IMR-90 (cell line): Measurements from ENCODE around the gene PAX8. TPM values are rescaled to one million over a fixed set of nuclear protein-coding genes. Genes with fewer than 3 reads are reported as not detected.
A peak's percentile ranks its signal among the peaks of the same experiment; 100 is the strongest.

Source experiments
- ATAC-seq: fragments of 200-7000 bp; cut with Tn5 transposase; 2 replicates; pipeline ENCODE4 v1.9.1; 2020; ENCODE audit warnings: low read depth, mild to moderate bottlenecking, moderate library complexity
- BruUV-seq: library from RNA; stranded (reverse); fragments of 400-500 nt; replicated peaks from 2 replicates; lab custom pipeline; 2021; lab: Mats Ljungman, UMichigan
- CTCF ChIA-PET: fragments of 300-600 bp; formaldehyde crosslinking; extraction: SDS; loops from one replicate; lab custom pipeline; 2021; ENCODE audit warnings: antibody characterized with exemption; lab: Yijun Ruan, JAX
- POLR2A ChIA-PET: fragments of 300-600 bp; sonication (Branson Sonifier 250); formaldehyde crosslinking; loops from one replicate; lab custom pipeline; 2022; ENCODE audit warnings: antibody characterized with exemption; ENCODE audit not compliant: unreplicated experiment; lab: Charles Lee
- DNase-seq: peaks from one replicate; pipeline ENCODE4 v3.0.0; 2013
- H2AFZ ChIP-seq: replicated peaks from 2 replicates; pipeline ENCODE3; 2013; ENCODE audit warnings: low read length, mild to moderate bottlenecking; ENCODE audit not compliant: poor library complexity
- H2AK5ac ChIP-seq: 2 replicates; pipeline ENCODE4 v1.6.1; 2013; ENCODE audit warnings: low read depth, low read length, inconsistent platforms
- H2AK9ac ChIP-seq: replicated peaks from 2 replicates; pipeline ENCODE3; 2013; ENCODE audit warnings: mild to moderate bottlenecking, low read depth, low read length, moderate library complexity; ENCODE audit not compliant: poor library complexity
- H2BK120ac ChIP-seq: 2 replicates; pipeline ENCODE4 v1.6.1; 2013; ENCODE audit warnings: low read depth, low read length, inconsistent platforms
- H2BK15ac ChIP-seq: 3 replicates; pipeline ENCODE4 v1.6.1; 2013; ENCODE audit warnings: low read depth, low read length, inconsistent platforms
- H2BK20ac ChIP-seq: 2 replicates; pipeline ENCODE4 v1.6.1; 2013; ENCODE audit warnings: low read depth, mild to moderate bottlenecking, inconsistent platforms, low read length, moderate library complexity
- H2BK5ac ChIP-seq: 2 replicates; pipeline ENCODE4 v1.6.1; 2013; ENCODE audit warnings: mild to moderate bottlenecking, low read depth, low read length, inconsistent platforms; ENCODE audit not compliant: poor library complexity, severe bottlenecking
- H3K14ac ChIP-seq: replicated peaks from 2 replicates; pipeline ENCODE4 v1.6.1; 2013; ENCODE audit warnings: low read depth, low read length, inconsistent platforms
- H3K18ac ChIP-seq: 2 replicates; pipeline ENCODE4 v1.6.1; 2013; ENCODE audit warnings: low read depth, low read length, control low read depth
- H3K23ac ChIP-seq: 2 replicates; pipeline ENCODE4 v1.6.1; 2013; ENCODE audit warnings: low read depth, low read length, inconsistent platforms
- H3K27ac ChIP-seq: 2 replicates; pipeline ENCODE4 v1.5.1; 2013; ENCODE audit warnings: mild to moderate bottlenecking, control low read depth, low read length; ENCODE audit not compliant: insufficient read depth
- H3K27me3 ChIP-seq: 2 replicates; pipeline ENCODE4 v1.6.1; 2013; ENCODE audit warnings: low read length; ENCODE audit not compliant: control insufficient read depth, insufficient read depth
- H3K36me3 ChIP-seq: 2 replicates; pipeline ENCODE4 v1.6.1; 2013; ENCODE audit warnings: low read length, mixed read lengths; ENCODE audit not compliant: control insufficient read depth, insufficient read depth
- H3K4ac ChIP-seq: 2 replicates; pipeline ENCODE4 v1.6.1; 2013; ENCODE audit warnings: low read depth, low read length, inconsistent platforms
- H3K4me1 ChIP-seq: 2 replicates; pipeline ENCODE4 v1.6.1; 2013; ENCODE audit warnings: low read length, mixed read lengths; ENCODE audit not compliant: control insufficient read depth, insufficient read depth
- H3K4me2 ChIP-seq: 2 replicates; pipeline ENCODE4 v1.6.1; 2013; ENCODE audit warnings: low read depth, mild to moderate bottlenecking, control low read depth, low read length, moderate library complexity
- H3K4me3 ChIP-seq: 2 replicates; pipeline ENCODE4 v1.5.1; 2013; ENCODE audit warnings: low read depth, mild to moderate bottlenecking, control low read depth, low read length, moderate library complexity; ENCODE audit not compliant: insufficient read depth
- H3K56ac ChIP-seq: 2 replicates; pipeline ENCODE4 v1.6.1; 2013; ENCODE audit warnings: low read length, inconsistent platforms; ENCODE audit not compliant: insufficient read depth; ENCODE audit errors: extremely low read depth
- H3K79me1 ChIP-seq, 2 experiments: 2 replicates each; pipeline ENCODE4 v1.6.1; 2013; ENCODE audit warnings: low read length in 2 of 2, inconsistent platforms in 1 of 2, low read depth in 1 of 2
- H3K9ac ChIP-seq: 2 replicates; pipeline ENCODE4 v1.6.1; 2013; ENCODE audit warnings: low read depth, low read length, control low read depth
- H3K9me1 ChIP-seq: 2 replicates; pipeline ENCODE4 v1.6.1; 2013; ENCODE audit warnings: low read length, inconsistent platforms; ENCODE audit not compliant: insufficient read depth
- H3K9me3 ChIP-seq: 2 replicates; pipeline ENCODE4 v1.6.1; 2013; ENCODE audit warnings: low read length; ENCODE audit not compliant: control insufficient read depth, insufficient read depth
- H4K20me1 ChIP-seq: 2 replicates; pipeline ENCODE4 v1.6.1; 2013; ENCODE audit warnings: low read length, inconsistent platforms; ENCODE audit not compliant: insufficient read depth
- H4K5ac ChIP-seq: 2 replicates; pipeline ENCODE4 v1.6.1; 2013; ENCODE audit warnings: mild to moderate bottlenecking, low read depth, low read length, control low read depth
- H4K8ac ChIP-seq, 2 experiments: 2 replicates each; pipeline ENCODE4 v1.6.1; 2013; ENCODE audit warnings: low read depth in 2 of 2, low read length in 2 of 2, control low read depth in 1 of 2, inconsistent platforms in 1 of 2
- H4K91ac ChIP-seq: 2 replicates; pipeline ENCODE4 v1.6.1; 2013; ENCODE audit warnings: low read depth, low read length, inconsistent platforms; ENCODE audit not compliant: insufficient read depth
- BHLHE40 ChIP-seq: fragments of 150-350 bp; IDR thresholded peaks from 2 replicates; pipeline ENCODE4 v1.6.1; 2016; ENCODE audit warnings: mild to moderate bottlenecking, low read depth, low read length
- CHD1 ChIP-seq: IDR thresholded peaks from 2 replicates; pipeline ENCODE4 v1.6.1; 2012; ENCODE audit warnings: low read depth, low read length, improper control_type of control experiment
- FOS ChIP-seq: fragments of 150-350 bp; IDR thresholded peaks from 2 replicates; pipeline ENCODE4 v1.6.1; 2016; ENCODE audit warnings: low read depth, low read length
- MAFK ChIP-seq: IDR thresholded peaks from 2 replicates; pipeline ENCODE4 v1.6.1; 2012; ENCODE audit warnings: low read depth, low read length, improper control_type of control experiment
- MXI1 ChIP-seq: IDR thresholded peaks from 2 replicates; pipeline ENCODE4 v1.6.1; 2012; ENCODE audit warnings: low read depth, mild to moderate bottlenecking, low read length, moderate library complexity, borderline replicate concordance
- NFE2L2 ChIP-seq: fragments of 150-350 bp; IDR thresholded peaks from 2 replicates; pipeline ENCODE4 v1.6.1; 2016; ENCODE audit warnings: low read depth, mild to moderate bottlenecking, low read length
- POLR2A ChIP-seq: IDR thresholded peaks from 2 replicates; pipeline ENCODE4 v1.6.1; 2012; ENCODE audit warnings: mild to moderate bottlenecking, low read depth, low read length
- RAD21 ChIP-seq: IDR thresholded peaks from 2 replicates; pipeline ENCODE4 v1.6.1; 2012; ENCODE audit warnings: low read length, improper control_type of control experiment
- RFX5 ChIP-seq: IDR thresholded peaks from 2 replicates; pipeline ENCODE4 v1.8.0; 2012; ENCODE audit warnings: low read depth, mild to moderate bottlenecking, low read length, moderate library complexity
- SMC3 ChIP-seq: fragments of 150-350 bp; IDR thresholded peaks from 2 replicates; pipeline ENCODE4 v1.6.1; 2016; ENCODE audit warnings: low read depth, mild to moderate bottlenecking, antibody characterized with exemption, low read length, moderate library complexity
- WGBS, 2 experiments: methylation state at CpG; one replicate each; pipeline versions ENCODE4 v1.1.5 to v1.1.7; 2013; ENCODE audit warnings: missing lambda C conversion rate in 2 of 2; ENCODE audit not compliant: insufficient read length in 1 of 2; ENCODE audit errors: extremely low coverage in 2 of 2; 5-methylcytosine and 5-hydroxymethylcytosine counted together
- dilution Hi-C: fragments of 300-500 bp; cut with HindIII; formaldehyde crosslinking; loops from one replicate; pipeline ENCODE4 v1.14.3; 2018; ENCODE audit warnings: low sequenced_read_pairs; ENCODE audit not compliant: unreplicated experiment
- in situ Hi-C: fragments of 300-500 bp; cut with MboI; formaldehyde crosslinking; loops from 3 replicates; pipeline ENCODE4 v1.14.3; 2019; ENCODE audit warnings: low sequenced_read_pairs, inconsistent platforms, mixed read lengths
- intact Hi-C: fragments of 100-400 bp; cut with micrococcal nuclease; formaldehyde crosslinking; loops from 2 replicates; pipeline ENCODE4 v1.10.0; 2022
- polyA plus RNA-seq, 3 experiments: library from polyadenylated mRNA; depleted of rRNA; stranded (reverse); fragments of >200 nt; gene quantifications; 2 replicates each; pipeline ENCODE4 v1.2.3, GENCODE V29; 2012; ENCODE audit warnings: low replicate concordance in 1 of 3
- total RNA-seq: library from RNA; depleted of rRNA; stranded (reverse); fragments of >200 nt; gene quantifications from 2 replicates; pipeline ENCODE4 v1.2.3, GENCODE V29; 2012
- TF ChIP-seq, protein P1 (sequence below): conservative IDR thresholded peaks from 2 replicates; pipeline ENCODE4 v1.5.1; 2012; ENCODE audit warnings: mild to moderate bottlenecking, low read depth, low read length, improper control_type of control experiment
- TF ChIP-seq, protein P2 (sequence below): fragments of 150-350 bp; IDR thresholded peaks from 2 replicates; pipeline ENCODE4 v1.6.1; 2016; ENCODE audit warnings: low read depth, mild to moderate bottlenecking, low read length, moderate library complexity, borderline replicate concordance

PAX8 gene
- total and polyA plus RNA-seq, 2 of the 4 experiments (the other 2 are of a cell fraction), result 0.18 to 1.5 TPM

DNA sequence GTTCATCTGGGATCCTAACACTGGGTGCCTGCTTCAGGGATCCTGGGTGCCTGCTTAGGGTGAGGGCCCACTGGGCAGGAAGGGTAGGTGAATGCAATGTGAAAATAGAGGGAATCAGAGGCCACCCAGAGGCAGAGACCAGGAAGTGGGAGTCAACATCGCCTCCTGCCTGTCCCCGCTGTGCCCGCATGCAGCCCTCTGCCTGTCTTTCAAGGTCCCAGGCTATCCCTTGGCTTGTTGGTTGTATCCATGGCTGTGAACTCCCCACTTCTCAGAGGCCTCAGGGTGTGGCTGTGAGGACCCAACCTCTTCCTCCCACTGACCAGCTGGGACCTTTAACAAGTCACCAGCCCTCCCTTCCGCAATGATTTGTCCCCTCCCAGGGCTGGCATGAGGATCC lies 78.5 kb downstream of the PAX8 start:
- Histone ChIP-seq H4K91ac (no peak overlapping the region), H3K4me2 (no peak overlapping the region), H3K56ac (no peak overlapping the region), H3K4me1 (no peaks in the 10 kb centered on the region), H3K27me3 (peaks cover 19% of the 10 kb centered on the region; the same call in 1 of the 2 replicates), H2BK20ac (no peak overlapping the region), H3K18ac (no peak overlapping the region), H4K8ac (no peak overlapping the region), H3K4me3 (no peak overlapping the region), H2AK9ac (peak overlapping the region; percentile 87), H2BK120ac (no peak overlapping the region), H2BK15ac (no peak overlapping the region), H2BK5ac (no peak overlapping the region), H2AFZ (peak overlapping the region; percentile 59), H3K9me3 (no peaks in the 10 kb centered on the region), H4K20me1 (no peaks in the 10 kb centered on the region), H3K27ac (no peak overlapping the region), H3K9ac (no peak overlapping the region), H2AK5ac (no peak overlapping the region), H3K23ac (no peak overlapping the region), H3K4ac (no peak overlapping the region), H3K36me3 (no peaks in the 10 kb centered on the region), H4K5ac (no peak overlapping the region), H3K14ac (no peak overlapping the region), H3K79me1 (no peaks in the 10 kb centered on the region), H3K9me1 (no peaks in the 10 kb centered on the region)
- dilution Hi-C loops (no loop called here), in situ Hi-C loops (no loop called here), intact Hi-C loops (loop anchor here (5.0 kb wide), 1 partner anchor 192 kb away; no protein-coding TSS in a partner anchor)
- no CpG with 5 or more reads among the region's 4 CpGs for WGBS, 2 experiments
- DNase-seq (no peak), ATAC-seq (no peak)
- CTCF ChIA-PET, result interaction anchor here (2.1 kb wide), 1 partner anchor 63 kb away, joined by 24 read pairs; no protein-coding TSS in a partner anchor
- POLR2A ChIA-PET, result no interaction called here
- no TSS peak for BruUV-seq
- TF ChIP-seq, protein P1, sequence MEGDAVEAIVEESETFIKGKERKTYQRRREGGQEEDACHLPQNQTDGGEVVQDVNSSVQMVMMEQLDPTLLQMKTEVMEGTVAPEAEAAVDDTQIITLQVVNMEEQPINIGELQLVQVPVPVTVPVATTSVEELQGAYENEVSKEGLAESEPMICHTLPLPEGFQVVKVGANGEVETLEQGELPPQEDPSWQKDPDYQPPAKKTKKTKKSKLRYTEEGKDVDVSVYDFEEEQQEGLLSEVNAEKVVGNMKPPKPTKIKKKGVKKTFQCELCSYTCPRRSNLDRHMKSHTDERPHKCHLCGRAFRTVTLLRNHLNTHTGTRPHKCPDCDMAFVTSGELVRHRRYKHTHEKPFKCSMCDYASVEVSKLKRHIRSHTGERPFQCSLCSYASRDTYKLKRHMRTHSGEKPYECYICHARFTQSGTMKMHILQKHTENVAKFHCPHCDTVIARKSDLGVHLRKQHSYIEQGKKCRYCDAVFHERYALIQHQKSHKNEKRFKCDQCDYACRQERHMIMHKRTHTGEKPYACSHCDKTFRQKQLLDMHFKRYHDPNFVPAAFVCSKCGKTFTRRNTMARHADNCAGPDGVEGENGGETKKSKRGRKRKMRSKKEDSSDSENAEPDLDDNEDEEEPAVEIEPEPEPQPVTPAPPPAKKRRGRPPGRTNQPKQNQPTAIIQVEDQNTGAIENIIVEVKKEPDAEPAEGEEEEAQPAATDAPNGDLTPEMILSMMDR, result no peak
- TF ChIP-seq FOS, result no peak
- no peak for TF ChIP-seq RFX5
- TF ChIP-seq RAD21, result no peak
- TF ChIP-seq MAFK, result no peak
- TF ChIP-seq SMC3, result no peak
- TF ChIP-seq MXI1, result no peak
- TF ChIP-seq, protein P2, sequence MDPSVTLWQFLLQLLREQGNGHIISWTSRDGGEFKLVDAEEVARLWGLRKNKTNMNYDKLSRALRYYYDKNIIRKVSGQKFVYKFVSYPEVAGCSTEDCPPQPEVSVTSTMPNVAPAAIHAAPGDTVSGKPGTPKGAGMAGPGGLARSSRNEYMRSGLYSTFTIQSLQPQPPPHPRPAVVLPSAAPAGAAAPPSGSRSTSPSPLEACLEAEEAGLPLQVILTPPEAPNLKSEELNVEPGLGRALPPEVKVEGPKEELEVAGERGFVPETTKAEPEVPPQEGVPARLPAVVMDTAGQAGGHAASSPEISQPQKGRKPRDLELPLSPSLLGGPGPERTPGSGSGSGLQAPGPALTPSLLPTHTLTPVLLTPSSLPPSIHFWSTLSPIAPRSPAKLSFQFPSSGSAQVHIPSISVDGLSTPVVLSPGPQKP, result no peak
- no peak for TF ChIP-seq CHD1
- no peak for TF ChIP-seq POLR2A
- no peak for TF ChIP-seq NFE2L2
- no peak for TF ChIP-seq BHLHE40
